GM19455 (cell line): ENCODE data around the gene SHH.

Experiments
- ATAC-seq: cut with Tn5 transposase; IDR thresholded peaks from one replicate; pipeline ENCODE4 v1.9.1; 2021; ENCODE audit not compliant: unreplicated experiment

SHH gene

GRCh38 chr7:155794196-155794595, 18.1 kb downstream of the SHH start:
- no peak for ATAC-seq

DNA sequence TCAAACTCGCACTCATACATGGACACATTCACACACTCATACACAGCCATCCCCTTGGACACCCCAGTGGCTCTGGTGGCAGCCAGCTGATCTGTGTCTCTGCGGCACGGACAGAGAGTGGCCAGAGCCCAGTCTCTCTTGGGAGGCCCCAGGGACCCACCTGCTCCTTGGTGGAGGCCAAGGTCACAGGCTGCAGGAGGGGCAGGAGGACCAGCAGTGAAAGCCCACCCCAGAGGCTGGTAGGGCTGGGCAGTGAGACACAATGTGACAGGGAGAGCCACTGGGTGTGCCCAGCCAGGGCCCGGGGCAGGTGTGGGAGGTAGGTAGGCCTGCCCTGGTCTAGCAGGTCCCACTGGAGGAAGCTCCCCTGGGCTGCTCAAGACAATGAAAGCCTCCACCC, 18.5 kb downstream of the SHH start:
- ATAC-seq: no peak

- ATAC-seq: no peak
Measured at GRCh38 chr7:155792999-155793560, 19.2 kb downstream of the SHH start.

- no peak for ATAC-seq
Measured at GRCh38 chr7:155792315-155792960, 19.8 kb downstream of the SHH start.

- ATAC-seq: no peak
Measured at GRCh38 chr7:155791836-155792235, 20.4 kb downstream of the SHH start.

- ATAC-seq: no peak
Measured at GRCh38 chr7:155791214-155791737, 21.0 kb downstream of the SHH start.

DNA sequence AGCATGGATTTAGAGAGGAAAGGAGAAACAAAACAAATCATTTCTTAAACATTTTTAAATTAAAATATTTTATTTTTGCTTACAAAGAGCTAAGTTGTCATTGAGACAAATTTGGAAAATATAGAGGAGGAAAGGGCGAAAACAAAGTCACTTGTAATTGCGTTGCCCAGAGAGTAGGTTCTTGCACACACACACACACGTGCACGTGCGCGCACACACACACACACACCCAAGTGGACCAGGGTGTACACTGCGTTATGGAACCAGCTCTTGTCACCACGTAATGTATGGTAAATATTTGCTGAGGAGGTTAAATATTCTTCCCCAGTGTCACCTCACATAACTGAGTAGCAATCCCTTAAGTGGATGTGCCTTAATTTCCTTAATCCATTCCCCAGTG, 21.6 kb downstream of the SHH start:
- ATAC-seq: no peak

DNA sequence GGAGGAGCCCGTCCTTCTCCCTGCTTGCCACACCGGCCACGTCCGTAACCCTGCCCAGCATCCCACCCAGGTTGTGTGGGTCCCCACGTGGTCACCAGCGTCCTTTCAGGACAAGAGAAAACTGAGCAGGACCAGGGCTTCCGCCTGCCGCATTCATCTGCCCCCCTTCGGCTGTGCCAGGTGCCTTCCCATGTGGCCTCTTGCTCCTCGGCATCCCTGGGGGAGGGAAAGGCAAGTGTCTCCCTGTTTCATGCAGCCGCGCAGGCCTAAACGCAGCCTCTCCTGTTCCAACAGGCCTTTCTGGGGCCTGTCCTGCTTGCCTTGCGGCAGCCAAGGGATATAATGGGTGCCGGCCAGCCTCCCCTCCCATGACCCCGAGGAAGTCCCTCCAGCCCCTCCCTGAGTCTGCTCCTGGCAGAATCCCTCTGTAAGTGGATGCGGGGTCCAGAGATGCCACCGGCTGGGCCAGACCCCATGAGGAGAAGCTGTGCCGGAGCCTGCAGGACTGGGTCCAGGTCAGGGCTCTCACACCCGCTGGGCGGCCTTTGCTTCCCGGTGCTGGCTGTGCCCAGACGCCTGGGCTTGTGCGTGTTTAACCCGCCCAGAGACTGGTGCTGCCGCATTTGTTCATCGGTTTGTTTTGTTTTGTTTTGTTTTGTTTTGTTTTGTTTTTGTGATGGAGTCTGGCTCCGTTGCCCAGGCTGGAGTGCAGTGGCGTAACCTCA, 23.1 kb downstream of the SHH start:
- ATAC-seq: no peak

- no peak for ATAC-seq
Measured at GRCh38 chr7:155788616-155789000, 23.7 kb downstream of the SHH start.

GRCh38 chr7:155787171-155787851, 25.0 kb downstream of the SHH start:
- no peak for ATAC-seq

GRCh38 chr7:155786491-155786890, 25.8 kb downstream of the SHH start:
- no peak for ATAC-seq

DNA sequence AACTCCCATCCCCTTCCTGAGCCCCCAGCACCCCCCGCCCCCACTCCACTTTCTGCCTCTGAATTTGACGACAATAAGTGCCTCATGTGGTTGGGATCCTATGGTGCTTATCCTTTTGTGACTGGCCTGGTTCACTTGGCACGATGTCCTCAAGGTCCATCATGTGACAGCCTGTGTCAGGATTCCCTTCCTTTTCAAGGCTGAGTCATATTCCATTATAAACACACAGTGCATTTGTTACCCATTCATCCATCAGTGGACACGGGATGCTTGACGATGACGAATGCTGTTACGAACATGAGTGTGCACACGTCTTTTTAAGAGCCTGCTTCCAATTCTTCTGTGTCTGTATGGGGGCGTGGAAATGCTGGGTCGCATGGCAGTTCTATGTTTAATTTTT, 26.7 kb downstream of the SHH start:
- ATAC-seq: no peak

GRCh38 chr7:155782466-155782865, 29.8 kb downstream of the SHH start:
- no peak for ATAC-seq

- no peak for ATAC-seq
Measured at GRCh38 chr7:155781433-155781832, 30.8 kb downstream of the SHH start.

- no peak for ATAC-seq
Measured at GRCh38 chr7:155780884-155781283, 31.4 kb downstream of the SHH start.

DNA sequence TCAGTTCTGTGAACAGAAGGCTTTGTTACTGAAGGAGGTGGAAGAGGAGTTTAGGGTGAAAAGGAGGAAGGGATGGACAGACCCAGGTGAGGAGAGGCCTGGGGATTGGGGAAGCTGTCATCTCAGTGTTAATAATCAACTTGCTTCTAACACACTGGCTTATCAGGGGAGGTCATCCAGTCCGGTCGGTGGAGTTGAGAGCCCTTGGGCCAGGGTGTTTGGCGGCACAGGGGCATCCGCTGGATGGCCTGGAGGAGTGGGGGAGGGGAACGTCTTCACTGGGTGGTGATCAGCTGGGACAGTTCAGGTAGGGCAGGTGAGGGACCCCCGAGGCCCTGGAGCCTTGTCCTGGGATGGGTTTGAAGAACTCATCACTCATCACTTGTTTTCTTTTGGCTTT, 33.9 kb downstream of the SHH start:
- ATAC-seq: no peak

DNA sequence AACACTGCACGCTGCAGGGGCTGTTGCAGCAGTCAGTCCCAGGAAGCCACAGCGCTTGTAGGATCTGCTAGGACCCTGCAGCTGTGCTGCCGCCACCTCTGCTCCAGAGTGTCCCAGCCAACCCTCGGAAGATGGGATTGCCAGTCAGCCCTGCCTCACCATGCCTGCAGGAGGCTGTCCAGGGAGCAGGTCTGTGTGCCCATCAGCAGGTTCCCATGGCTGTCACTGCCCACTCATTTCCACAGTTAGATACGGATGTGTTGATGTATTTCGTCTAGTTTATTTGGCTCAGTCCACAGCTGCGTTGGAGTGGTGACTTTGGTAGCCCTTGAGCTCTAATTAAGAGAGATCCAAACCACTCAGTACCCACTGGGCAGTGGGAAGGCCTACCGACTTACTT, 35.7 kb downstream of the SHH start:
- no peak for ATAC-seq

DNA sequence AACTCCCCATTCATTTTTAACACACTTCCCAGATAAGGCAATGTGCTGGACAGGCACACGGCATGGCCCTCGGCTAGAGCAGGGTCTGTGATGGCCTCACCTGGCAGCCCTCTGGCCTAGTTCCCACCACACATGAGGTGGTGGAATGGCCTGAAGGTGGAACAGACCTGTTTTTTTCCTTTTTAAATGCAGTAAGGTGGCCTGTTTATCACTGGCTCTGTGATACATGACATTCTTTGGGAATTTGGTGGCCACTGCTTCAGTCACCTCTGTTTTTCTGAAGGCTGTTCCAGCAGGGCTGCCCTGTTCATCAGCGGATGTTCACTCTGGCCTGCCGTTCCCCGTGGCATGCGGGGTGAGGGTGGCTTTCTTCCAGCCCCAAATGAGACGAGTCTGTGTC, 36.6 kb downstream of the SHH start:
- ATAC-seq: no peak

- no peak for ATAC-seq
Measured at GRCh38 chr7:155774947-155775346, 37.3 kb downstream of the SHH start.

DNA sequence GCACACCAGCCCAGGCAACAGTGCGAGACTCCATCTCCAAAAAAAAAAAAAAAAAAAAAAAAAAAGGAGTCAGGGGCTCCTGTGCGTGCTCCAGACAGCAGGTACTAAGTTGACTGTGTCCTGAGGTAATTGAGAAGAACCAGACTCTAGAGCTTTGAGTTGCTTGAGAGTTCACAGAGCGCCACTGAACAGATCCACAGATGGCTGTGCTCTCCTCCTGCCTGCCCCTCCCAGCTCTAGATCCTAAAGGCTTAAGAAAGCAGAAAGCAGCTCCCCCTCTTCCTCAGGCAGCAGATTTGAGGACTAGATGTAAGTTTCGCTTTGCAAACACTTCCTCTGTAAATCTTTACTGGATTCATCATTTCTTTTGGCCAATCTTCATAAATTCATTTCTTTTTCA, 38.7 kb downstream of the SHH start:
- ATAC-seq: no peak

DNA sequence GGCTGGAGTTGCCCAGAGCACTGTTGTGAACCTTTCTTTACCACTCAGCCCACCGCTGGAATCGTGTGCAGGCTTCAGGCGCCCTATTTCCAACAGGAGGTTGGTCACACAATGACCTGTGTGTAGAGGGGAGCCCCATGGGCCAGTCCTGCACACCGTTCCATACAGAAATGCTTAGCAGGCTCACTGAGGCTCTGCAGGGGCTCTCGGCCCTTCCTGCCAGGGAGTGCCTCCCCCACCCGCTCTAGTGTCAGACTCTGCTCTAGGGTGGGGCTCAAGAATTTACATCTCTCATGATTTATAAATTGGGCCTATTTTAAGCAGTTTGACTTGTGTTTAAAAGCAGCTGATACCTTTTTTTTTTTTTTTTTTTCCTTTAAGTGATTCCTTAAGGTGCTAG, 42.0 kb downstream of the SHH start:
- ATAC-seq: no peak

- ATAC-seq: no peak
Measured at GRCh38 chr7:155769701-155770100, 42.6 kb downstream of the SHH start.
